Measurements from ENCODE around the gene PTCH2.

DNA sequence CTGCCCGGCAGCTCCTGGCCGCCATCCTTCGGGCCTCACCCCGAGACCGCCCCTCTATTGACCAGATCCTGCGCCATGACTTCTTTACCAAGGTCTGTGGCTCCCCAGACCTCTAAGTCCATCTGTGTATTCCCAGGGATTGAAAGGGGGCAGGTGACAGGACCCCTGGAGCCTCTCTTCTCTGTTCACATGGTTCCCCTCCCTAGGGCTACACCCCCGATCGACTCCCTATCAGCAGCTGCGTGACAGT lies 40.1 kb downstream of the PTCH2 start:
- no peak for TF ChIP-seq EZH2 (IDR thresholded peaks at IDR 0.05; ENCODE audit: low read depth)
- TF ChIP-seq, protein P1, sequence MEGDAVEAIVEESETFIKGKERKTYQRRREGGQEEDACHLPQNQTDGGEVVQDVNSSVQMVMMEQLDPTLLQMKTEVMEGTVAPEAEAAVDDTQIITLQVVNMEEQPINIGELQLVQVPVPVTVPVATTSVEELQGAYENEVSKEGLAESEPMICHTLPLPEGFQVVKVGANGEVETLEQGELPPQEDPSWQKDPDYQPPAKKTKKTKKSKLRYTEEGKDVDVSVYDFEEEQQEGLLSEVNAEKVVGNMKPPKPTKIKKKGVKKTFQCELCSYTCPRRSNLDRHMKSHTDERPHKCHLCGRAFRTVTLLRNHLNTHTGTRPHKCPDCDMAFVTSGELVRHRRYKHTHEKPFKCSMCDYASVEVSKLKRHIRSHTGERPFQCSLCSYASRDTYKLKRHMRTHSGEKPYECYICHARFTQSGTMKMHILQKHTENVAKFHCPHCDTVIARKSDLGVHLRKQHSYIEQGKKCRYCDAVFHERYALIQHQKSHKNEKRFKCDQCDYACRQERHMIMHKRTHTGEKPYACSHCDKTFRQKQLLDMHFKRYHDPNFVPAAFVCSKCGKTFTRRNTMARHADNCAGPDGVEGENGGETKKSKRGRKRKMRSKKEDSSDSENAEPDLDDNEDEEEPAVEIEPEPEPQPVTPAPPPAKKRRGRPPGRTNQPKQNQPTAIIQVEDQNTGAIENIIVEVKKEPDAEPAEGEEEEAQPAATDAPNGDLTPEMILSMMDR (conservative IDR thresholded peaks at IDR 0.05): no peak
